HepG2 (cell line): ENCODE measurements around the gene STK31.

Experiments used
- CTCF ChIP-seq: sonication (generic); formaldehyde crosslinking; IDR thresholded peaks from 2 replicates; pipeline ENCODE4 v1.5.0; 2020; ENCODE audit warnings: mild to moderate bottlenecking, missing genetic modification reagents, moderate library complexity
- GTF2F1 ChIP-seq: fragments of 150-350 bp; IDR thresholded peaks from 2 replicates; pipeline ENCODE4 v1.6.1; 2014; ENCODE audit warnings: low read length
- ZFP36 ChIP-seq: fragments of 150-350 bp; IDR thresholded peaks from 2 replicates; pipeline ENCODE4 v1.6.1; 2018; ENCODE audit warnings: borderline replicate concordance, low read length, low read depth; ENCODE audit not compliant: partially characterized antibody
- ZNF605 ChIP-seq: sonication (generic); formaldehyde crosslinking; IDR thresholded peaks from 2 replicates; pipeline ENCODE4 v1.8.0; 2022; ENCODE audit warnings: mild to moderate bottlenecking, missing genetic modification reagents

GRCh38 chr7:23698822-23699221 lies 11.2 kb upstream of the STK31 start:
- TF ChIP-seq ZFP36: no peak
- TF ChIP-seq ZNF605 (CRISPR knock-in tag): no peak
- TF ChIP-seq GTF2F1: no peak
- TF ChIP-seq CTCF (CRISPR knock-in tag): no peak
